ENCODE data around the gene JAK3. TPM values are rescaled to one million over a fixed set of nuclear protein-coding genes. Genes with fewer than 3 reads are reported as not detected.

The JAK3 gene
- total RNA-seq, 1 experiment from 2014 or later: 4.4 TPM

GRCh38 chr19:17780781-17781180 lies 67.0 kb downstream of the JAK3 start:
- ChIA-PET CTCF (interaction anchor here (0.5 to 0.8 kb wide), 2 partner anchors 17 to 151 kb away, joined by 3 read pairs; no protein-coding TSS in a partner anchor), POLR2A (no interaction called here)
- DNase-seq (ENCODE audit: low spot score) (no peak), ATAC-seq (no peak)
- TF ChIP-seq GRHL2 (CRISPR knock-in tag; IDR thresholded peaks at IDR 0.05; ENCODE audit: insufficient replicate concordance, severe bottlenecking): no peak
- TF ChIP-seq, protein P1, sequence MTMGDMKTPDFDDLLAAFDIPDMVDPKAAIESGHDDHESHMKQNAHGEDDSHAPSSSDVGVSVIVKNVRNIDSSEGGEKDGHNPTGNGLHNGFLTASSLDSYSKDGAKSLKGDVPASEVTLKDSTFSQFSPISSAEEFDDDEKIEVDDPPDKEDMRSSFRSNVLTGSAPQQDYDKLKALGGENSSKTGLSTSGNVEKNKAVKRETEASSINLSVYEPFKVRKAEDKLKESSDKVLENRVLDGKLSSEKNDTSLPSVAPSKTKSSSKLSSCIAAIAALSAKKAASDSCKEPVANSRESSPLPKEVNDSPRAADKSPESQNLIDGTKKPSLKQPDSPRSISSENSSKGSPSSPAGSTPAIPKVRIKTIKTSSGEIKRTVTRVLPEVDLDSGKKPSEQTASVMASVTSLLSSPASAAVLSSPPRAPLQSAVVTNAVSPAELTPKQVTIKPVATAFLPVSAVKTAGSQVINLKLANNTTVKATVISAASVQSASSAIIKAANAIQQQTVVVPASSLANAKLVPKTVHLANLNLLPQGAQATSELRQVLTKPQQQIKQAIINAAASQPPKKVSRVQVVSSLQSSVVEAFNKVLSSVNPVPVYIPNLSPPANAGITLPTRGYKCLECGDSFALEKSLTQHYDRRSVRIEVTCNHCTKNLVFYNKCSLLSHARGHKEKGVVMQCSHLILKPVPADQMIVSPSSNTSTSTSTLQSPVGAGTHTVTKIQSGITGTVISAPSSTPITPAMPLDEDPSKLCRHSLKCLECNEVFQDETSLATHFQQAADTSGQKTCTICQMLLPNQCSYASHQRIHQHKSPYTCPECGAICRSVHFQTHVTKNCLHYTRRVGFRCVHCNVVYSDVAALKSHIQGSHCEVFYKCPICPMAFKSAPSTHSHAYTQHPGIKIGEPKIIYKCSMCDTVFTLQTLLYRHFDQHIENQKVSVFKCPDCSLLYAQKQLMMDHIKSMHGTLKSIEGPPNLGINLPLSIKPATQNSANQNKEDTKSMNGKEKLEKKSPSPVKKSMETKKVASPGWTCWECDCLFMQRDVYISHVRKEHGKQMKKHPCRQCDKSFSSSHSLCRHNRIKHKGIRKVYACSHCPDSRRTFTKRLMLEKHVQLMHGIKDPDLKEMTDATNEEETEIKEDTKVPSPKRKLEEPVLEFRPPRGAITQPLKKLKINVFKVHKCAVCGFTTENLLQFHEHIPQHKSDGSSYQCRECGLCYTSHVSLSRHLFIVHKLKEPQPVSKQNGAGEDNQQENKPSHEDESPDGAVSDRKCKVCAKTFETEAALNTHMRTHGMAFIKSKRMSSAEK (CRISPR knock-in tag; IDR thresholded peaks at IDR 0.05; ENCODE audit: borderline replicate concordance): no peak
- TF ChIP-seq ZBTB21 (CRISPR knock-in tag; IDR thresholded peaks at IDR 0.05; ENCODE audit: borderline replicate concordance): no peak
- TF ChIP-seq CREM (CRISPR knock-in tag; IDR thresholded peaks at IDR 0.05): no peak
- TF ChIP-seq GABPB1 (CRISPR knock-in tag; IDR thresholded peaks at IDR 0.05): no peak
- TF ChIP-seq GTF2I (CRISPR knock-in tag; conservative IDR thresholded peaks at IDR 0.05): 0 out of 2 replicates have a peak, but pooled peaks have one; percentile 45
- TF ChIP-seq TEAD1 (CRISPR knock-in tag; IDR thresholded peaks at IDR 0.05): no peak
- TF ChIP-seq RORB (CRISPR knock-in tag; IDR thresholded peaks at IDR 0.05): no peak
- peaks cover 10% of the 10 kb centered on the region for H3K36me3 Mint-ChIP-seq
- H3K27me3 Mint-ChIP-seq (ENCODE audit: low read depth): no peaks in the 10 kb centered on the region
- H3K4me3 Mint-ChIP-seq: no peak overlapping the region
- H3K9me3 Mint-ChIP-seq: no peaks in the 10 kb centered on the region
- no peak overlapping the region for H3K27ac Mint-ChIP-seq
- peaks cover 14% of the 10 kb centered on the region for H3K4me1 Mint-ChIP-seq

DNA sequence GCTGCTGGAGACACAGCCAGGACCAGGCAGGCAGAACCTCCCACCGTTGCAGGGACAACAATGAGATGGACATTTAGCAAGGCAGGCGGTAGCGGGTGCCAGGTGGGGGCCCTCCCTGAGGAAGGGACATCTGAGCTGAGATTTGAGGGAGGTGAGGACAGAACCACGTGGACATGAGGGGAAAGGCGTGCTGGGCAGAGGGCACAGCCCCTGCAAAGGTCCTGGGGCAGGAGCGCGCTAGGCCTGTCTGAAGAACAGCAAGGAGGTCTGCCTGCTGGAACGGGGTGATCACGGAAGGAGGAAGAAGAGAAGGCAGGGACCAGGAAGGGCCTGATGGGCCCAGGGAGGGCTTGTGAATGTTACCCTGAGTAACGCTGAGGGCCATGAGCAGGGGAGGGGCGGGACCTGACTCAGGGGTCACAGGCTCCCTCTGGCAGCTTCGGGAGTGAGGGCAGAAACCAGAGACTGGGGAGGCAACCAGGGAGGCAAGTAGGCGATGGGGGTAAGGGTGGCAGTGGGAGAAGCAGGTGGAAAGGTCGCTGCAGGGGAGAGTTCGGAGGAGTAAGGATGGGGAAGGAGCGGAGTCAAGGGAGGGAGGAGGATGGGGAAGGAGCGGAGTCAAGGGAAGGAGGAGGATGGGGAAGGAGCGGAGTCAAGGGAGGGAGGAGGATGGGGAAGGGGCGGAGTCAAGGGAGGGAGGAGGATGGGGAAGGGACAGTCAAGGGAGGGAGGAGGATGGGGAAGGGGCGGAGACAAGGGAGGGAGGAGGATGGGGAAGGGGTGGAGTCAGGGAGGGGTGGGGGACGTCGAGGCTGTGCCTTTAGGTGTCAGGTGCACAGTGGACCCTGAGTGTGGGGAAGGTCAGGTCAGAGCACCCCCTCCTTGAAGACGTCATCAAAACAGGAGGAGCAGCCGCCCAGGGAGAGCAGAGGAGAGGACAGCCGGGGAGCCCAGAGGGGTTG lies 68.5 kb downstream of the JAK3 start:
- peak overlapping the region; percentile 83 for H3K4me3 Mint-ChIP-seq
- H3K36me3 Mint-ChIP-seq: peaks cover 6% of the 10 kb centered on the region
- ChIA-PET CTCF (interaction anchor here (0.6 to 2.7 kb wide), 7 partner anchors 13 to 549 kb away, joined by 3 to 6 read pairs (median 4); no protein-coding TSS in a partner anchor), POLR2A (no interaction called here)
- ATAC-seq (peak; percentile 5), DNase-seq (ENCODE audit: low spot score) (peak; percentile 69)
- peak overlapping the region; percentile 60 for H3K27ac Mint-ChIP-seq
- no peaks in the 10 kb centered on the region for H3K9me3 Mint-ChIP-seq
- peaks cover 16% of the 10 kb centered on the region for H3K4me1 Mint-ChIP-seq
- H3K27me3 Mint-ChIP-seq (ENCODE audit: low read depth): no peaks in the 10 kb centered on the region
- TF ChIP-seq, protein P2, sequence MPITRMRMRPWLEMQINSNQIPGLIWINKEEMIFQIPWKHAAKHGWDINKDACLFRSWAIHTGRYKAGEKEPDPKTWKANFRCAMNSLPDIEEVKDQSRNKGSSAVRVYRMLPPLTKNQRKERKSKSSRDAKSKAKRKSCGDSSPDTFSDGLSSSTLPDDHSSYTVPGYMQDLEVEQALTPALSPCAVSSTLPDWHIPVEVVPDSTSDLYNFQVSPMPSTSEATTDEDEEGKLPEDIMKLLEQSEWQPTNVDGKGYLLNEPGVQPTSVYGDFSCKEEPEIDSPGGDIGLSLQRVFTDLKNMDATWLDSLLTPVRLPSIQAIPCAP (CRISPR knock-in tag; IDR thresholded peaks at IDR 0.05): no peak
- TF ChIP-seq STAT6 (CRISPR knock-in tag; conservative IDR thresholded peaks at IDR 0.05; ENCODE audit: low read depth) (0 out of 2 replicates have a peak, but pooled peaks have one; percentile 39), ZNF416 (CRISPR knock-in tag; IDR thresholded peaks at IDR 0.05) (no peak), CTCF (IDR thresholded peaks at IDR 0.05) (no peak), GRHL2 (CRISPR knock-in tag; IDR thresholded peaks at IDR 0.05; ENCODE audit: insufficient replicate concordance, severe bottlenecking) (no peak), RORB (CRISPR knock-in tag; IDR thresholded peaks at IDR 0.05) (no peak), SP1 (CRISPR knock-in tag; conservative IDR thresholded peaks at IDR 0.05) (no peak), GTF2I (CRISPR knock-in tag; conservative IDR thresholded peaks at IDR 0.05) (peak; percentile 93), JUN (CRISPR knock-in tag; IDR thresholded peaks at IDR 0.05) (no peak), FOXP1 (CRISPR knock-in tag; IDR thresholded peaks at IDR 0.05; ENCODE audit: borderline replicate concordance) (no peak), ESRRA (CRISPR knock-in tag; IDR thresholded peaks at IDR 0.05; ENCODE audit: borderline replicate concordance) (no peak), SMAD4 (CRISPR knock-in tag; IDR thresholded peaks at IDR 0.05) (no peak)
- TF ChIP-seq, protein P3, sequence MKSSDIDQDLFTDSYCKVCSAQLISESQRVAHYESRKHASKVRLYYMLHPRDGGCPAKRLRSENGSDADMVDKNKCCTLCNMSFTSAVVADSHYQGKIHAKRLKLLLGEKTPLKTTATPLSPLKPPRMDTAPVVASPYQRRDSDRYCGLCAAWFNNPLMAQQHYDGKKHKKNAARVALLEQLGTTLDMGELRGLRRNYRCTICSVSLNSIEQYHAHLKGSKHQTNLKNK (CRISPR knock-in tag; IDR thresholded peaks at IDR 0.05): no peak
- TF ChIP-seq, protein P4, sequence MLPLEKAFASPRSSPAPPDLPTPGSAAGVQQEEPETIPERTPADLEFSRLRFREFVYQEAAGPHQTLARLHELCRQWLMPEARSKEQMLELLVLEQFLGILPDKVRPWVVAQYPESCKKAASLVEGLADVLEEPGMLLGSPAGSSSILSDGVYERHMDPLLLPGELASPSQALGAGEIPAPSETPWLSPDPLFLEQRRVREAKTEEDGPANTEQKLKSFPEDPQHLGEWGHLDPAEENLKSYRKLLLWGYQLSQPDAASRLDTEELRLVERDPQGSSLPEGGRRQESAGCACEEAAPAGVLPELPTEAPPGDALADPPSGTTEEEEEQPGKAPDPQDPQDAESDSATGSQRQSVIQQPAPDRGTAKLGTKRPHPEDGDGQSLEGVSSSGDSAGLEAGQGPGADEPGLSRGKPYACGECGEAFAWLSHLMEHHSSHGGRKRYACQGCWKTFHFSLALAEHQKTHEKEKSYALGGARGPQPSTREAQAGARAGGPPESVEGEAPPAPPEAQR (CRISPR knock-in tag; IDR thresholded peaks at IDR 0.05): no peak

All from WTC11 (cell line).